Right atrium auricular region (tissue), 2 donors: ENCODE data around the gene SAMD4B. TPM values are rescaled to one million over a fixed set of nuclear protein-coding genes. Genes with fewer than 3 reads are reported as not detected.

Experiments used
- DNase-seq: peaks from one replicate; pipeline ENCODE4 v3.0.0-alpha.2; 2019; ENCODE audit warnings: low spot score
- H3K27ac ChIP-seq, 2 donors: fragments of 200-600 bp; sonication (generic); 1 replicate in 1 of 2; 2 replicates in 1 of 2; pipeline ENCODE4 v1.5.1; 2016 to 2019
- H3K27me3 ChIP-seq, 2 donors: fragments of 200-600 bp; sonication (generic); one replicate each; pipeline versions ENCODE4 v1.5.1 to v1.6.0; 2017 to 2019
- H3K36me3 ChIP-seq: fragments of 200-600 bp; sonication (generic); one replicate; pipeline ENCODE4 v1.5.1; 2016
- H3K4me1 ChIP-seq, 2 donors: fragments of 200-600 bp; sonication (generic); one replicate each; pipeline versions ENCODE4 v1.5.1 to v1.6.0; 2017 to 2019
- H3K4me3 ChIP-seq, 2 donors: fragments of 200-600 bp; sonication (generic); 1 replicate in 1 of 2; 2 replicates in 1 of 2; pipeline ENCODE4 v1.5.1; 2017 to 2019; ENCODE audit warnings: mild to moderate bottlenecking in 1 of 2, moderate library complexity in 1 of 2
- H3K9me3 ChIP-seq, 2 donors: fragments of 200-600 bp; sonication (generic); one replicate each; pipeline ENCODE4 v1.5.1; 2019
- CTCF ChIP-seq, 2 donors: fragments of 200-600 bp; sonication (generic); IDR thresholded peaks; one replicate each; pipeline ENCODE4 v1.5.1; 2019; ENCODE audit warnings: antibody characterized with exemption in 2 of 2
- total RNA-seq, 2 donors: library from RNA; depleted of rRNA; stranded (reverse); fragments of >200 nt; gene quantifications; one replicate each; pipeline ENCODE4 v1.1.0, GENCODE V29; 2016

SAMD4B gene
- total RNA-seq, 2 donors from 2014 or later, result 48.5 to 97.6 TPM

GRCh38 chr19:39385629-39386411, 43.6 kb downstream of the SAMD4B start:
- Histone ChIP-seq H3K36me3 (peaks cover 79% of the 10 kb centered on the region), H3K4me1 (peaks cover 0 to 9% of the 10 kb centered on the region in 2 donors), H3K27me3 (no peaks in the 10 kb centered on the region), H3K4me3 (no peak overlapping the region), H3K27ac (no peak overlapping the region), H3K9me3 (no peaks in the 10 kb centered on the region)
- TF ChIP-seq CTCF (IDR thresholded peaks at IDR 0.05), result no peak
- no peak for DNase-seq

GRCh38 chr19:39386557-39386956, 44.3 kb downstream of the SAMD4B start:
- DNase-seq, result no peak
- peaks cover 72% of the 10 kb centered on the region for H3K36me3 ChIP-seq
- H3K9me3 ChIP-seq, result no peaks in the 10 kb centered on the region
- no peaks in the 10 kb centered on the region for H3K27me3 ChIP-seq
- no peak for TF ChIP-seq CTCF (IDR thresholded peaks at IDR 0.05)
- H3K4me3 ChIP-seq, result no peak overlapping the region
- peaks cover 0 to 11% of the 10 kb centered on the region in 2 donors for H3K4me1 ChIP-seq
- no peak overlapping the region for H3K27ac ChIP-seq

- Histone ChIP-seq H3K27me3 (no peaks in the 10 kb centered on the region), H3K27ac (no peak overlapping the region), H3K9me3 (no peaks in the 10 kb centered on the region), H3K4me1 (peaks cover 0 to 19% of the 10 kb centered on the region in 2 donors), H3K4me3 (no peak overlapping the region), H3K36me3 (peaks cover 61% of the 10 kb centered on the region)
- DNase-seq, result no peak
- no peak for TF ChIP-seq CTCF (IDR thresholded peaks at IDR 0.05)
Observed at GRCh38 chr19:39388657-39389056, 46.4 kb downstream of the SAMD4B start.

GRCh38 chr19:39389631-39390414, 47.6 kb downstream of the SAMD4B start:
- no peak for DNase-seq
- Histone ChIP-seq H3K9me3 (no peaks in the 10 kb centered on the region), H3K27ac (peak overlapping the region; percentile 95 to 99), H3K4me1 (peaks cover 0 to 19% of the 10 kb centered on the region in 2 donors), H3K36me3 (peaks cover 61% of the 10 kb centered on the region), H3K4me3 (peak overlapping the region; percentile 88 to 98), H3K27me3 (no peaks in the 10 kb centered on the region)
- no peak for TF ChIP-seq CTCF (IDR thresholded peaks at IDR 0.05)

- H3K36me3 ChIP-seq, result peaks cover 56% of the 10 kb centered on the region
- no peak for TF ChIP-seq CTCF (IDR thresholded peaks at IDR 0.05)
- H3K9me3 ChIP-seq, result no peaks in the 10 kb centered on the region
- H3K4me3 ChIP-seq, result peak overlapping the region; percentile 88 to 98
- H3K27me3 ChIP-seq, result no peaks in the 10 kb centered on the region
- H3K4me1 ChIP-seq, result peaks cover 0 to 19% of the 10 kb centered on the region in 2 donors
- DNase-seq, result no peak
- peak overlapping the region; percentile 95 to 99 for H3K27ac ChIP-seq
Observed at GRCh38 chr19:39390451-39390750, 48.2 kb downstream of the SAMD4B start.
